Type B pancreatic cell (in vitro differentiated cells): Measurements from ENCODE around the gene ISY1. TPM values are rescaled to one million over a fixed set of nuclear protein-coding genes. Genes with fewer than 3 reads are reported as not detected.
A peak's percentile ranks its signal among the peaks of the same experiment; 100 is the strongest.
"Not testable (repeated sequence)": the region's sequence is repeated elsewhere in the genome, so short reads cannot be mapped to it uniquely, and the experiment has no call there.

Experiments used
- DNase-seq: peaks from one replicate; pipeline ENCODE4 v3.0.0; 2021; ENCODE audit warnings: mixed read lengths; ENCODE audit not compliant: unreplicated experiment; ENCODE audit errors: extremely low spot score
- H3K27ac Mint-ChIP-seq: 2 replicates; pipeline ENCODE4 v1.8.0; 2021; ENCODE audit warnings: mild to moderate bottlenecking, mixed read lengths
- H3K27me3 Mint-ChIP-seq: 2 replicates; pipeline ENCODE4 v1.8.0; 2021; ENCODE audit warnings: mixed read lengths
- H3K36me3 Mint-ChIP-seq: 2 replicates; pipeline ENCODE4 v1.8.0; 2021; ENCODE audit warnings: mixed read lengths
- H3K4me1 Mint-ChIP-seq: one replicate; pipeline ENCODE4 v1.8.0; 2021; ENCODE audit warnings: mixed read lengths; ENCODE audit not compliant: unreplicated experiment
- H3K4me3 Mint-ChIP-seq: 2 replicates; pipeline ENCODE4 v1.8.0; 2021; ENCODE audit warnings: mild to moderate bottlenecking, mixed read lengths
- H3K9me3 Mint-ChIP-seq: 2 replicates; pipeline ENCODE4 v1.8.0; 2021; ENCODE audit warnings: mixed read lengths
- total RNA-seq: library from RNA; stranded (reverse); gene quantifications from 2 replicates; pipeline ENCODE4 v1.2.1, GENCODE V29; 2021; ENCODE audit warnings: low replicate concordance
- TF ChIP-seq, protein P1 (sequence below): fragments of 200-600 bp; sonication (generic); conservative IDR thresholded peaks from 2 replicates; pipeline ENCODE4 v1.5.0; 2021; ENCODE audit warnings: antibody characterized with exemption, mild to moderate bottlenecking

The ISY1 gene
- total RNA-seq, 1 donor from 2014 or later, result 33.2 TPM

GRCh38 chr3:129197321-129197720, 36.5 kb upstream of the ISY1 start:
- H3K4me3 Mint-ChIP-seq, result no peak overlapping the region
- H3K36me3 Mint-ChIP-seq, result no peaks in the 10 kb centered on the region
- H3K9me3 Mint-ChIP-seq, result no peaks in the 10 kb centered on the region
- H3K4me1 Mint-ChIP-seq, result peaks cover 5% of the 10 kb centered on the region
- peak overlapping the region; percentile 68 for H3K27ac Mint-ChIP-seq
- TF ChIP-seq, protein P1, sequence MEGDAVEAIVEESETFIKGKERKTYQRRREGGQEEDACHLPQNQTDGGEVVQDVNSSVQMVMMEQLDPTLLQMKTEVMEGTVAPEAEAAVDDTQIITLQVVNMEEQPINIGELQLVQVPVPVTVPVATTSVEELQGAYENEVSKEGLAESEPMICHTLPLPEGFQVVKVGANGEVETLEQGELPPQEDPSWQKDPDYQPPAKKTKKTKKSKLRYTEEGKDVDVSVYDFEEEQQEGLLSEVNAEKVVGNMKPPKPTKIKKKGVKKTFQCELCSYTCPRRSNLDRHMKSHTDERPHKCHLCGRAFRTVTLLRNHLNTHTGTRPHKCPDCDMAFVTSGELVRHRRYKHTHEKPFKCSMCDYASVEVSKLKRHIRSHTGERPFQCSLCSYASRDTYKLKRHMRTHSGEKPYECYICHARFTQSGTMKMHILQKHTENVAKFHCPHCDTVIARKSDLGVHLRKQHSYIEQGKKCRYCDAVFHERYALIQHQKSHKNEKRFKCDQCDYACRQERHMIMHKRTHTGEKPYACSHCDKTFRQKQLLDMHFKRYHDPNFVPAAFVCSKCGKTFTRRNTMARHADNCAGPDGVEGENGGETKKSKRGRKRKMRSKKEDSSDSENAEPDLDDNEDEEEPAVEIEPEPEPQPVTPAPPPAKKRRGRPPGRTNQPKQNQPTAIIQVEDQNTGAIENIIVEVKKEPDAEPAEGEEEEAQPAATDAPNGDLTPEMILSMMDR, result no peak
- DNase-seq, result no peak
- H3K27me3 Mint-ChIP-seq, result no peaks in the 10 kb centered on the region

- TF ChIP-seq, protein P1, result no peak
- peak overlapping the region; percentile 68 for H3K27ac Mint-ChIP-seq
Measured at GRCh38 chr3:129196601-129197000, 35.7 kb upstream of the ISY1 start.

GRCh38 chr3:129195731-129196256, 34.9 kb upstream of the ISY1 start:
- Mint-ChIP-seq H3K27ac (no peak overlapping the region), H3K36me3 (no peaks in the 10 kb centered on the region), H3K27me3 (no peaks in the 10 kb centered on the region), H3K4me3 (no peak overlapping the region), H3K4me1 (peaks cover 5% of the 10 kb centered on the region), H3K9me3 (no peaks in the 10 kb centered on the region)
- TF ChIP-seq, protein P1, result no peak
- DNase-seq, result no peak

More at GRCh38 chr3:129196601-129197000, 35.7 kb upstream of the ISY1 start:
- H3K36me3 Mint-ChIP-seq, result no peaks in the 10 kb centered on the region
- H3K27me3 Mint-ChIP-seq, result no peaks in the 10 kb centered on the region
- no peaks in the 10 kb centered on the region for H3K9me3 Mint-ChIP-seq
- DNase-seq, result no peak
- H3K4me3 Mint-ChIP-seq, result no peak overlapping the region
- H3K4me1 Mint-ChIP-seq, result peaks cover 5% of the 10 kb centered on the region

DNA sequence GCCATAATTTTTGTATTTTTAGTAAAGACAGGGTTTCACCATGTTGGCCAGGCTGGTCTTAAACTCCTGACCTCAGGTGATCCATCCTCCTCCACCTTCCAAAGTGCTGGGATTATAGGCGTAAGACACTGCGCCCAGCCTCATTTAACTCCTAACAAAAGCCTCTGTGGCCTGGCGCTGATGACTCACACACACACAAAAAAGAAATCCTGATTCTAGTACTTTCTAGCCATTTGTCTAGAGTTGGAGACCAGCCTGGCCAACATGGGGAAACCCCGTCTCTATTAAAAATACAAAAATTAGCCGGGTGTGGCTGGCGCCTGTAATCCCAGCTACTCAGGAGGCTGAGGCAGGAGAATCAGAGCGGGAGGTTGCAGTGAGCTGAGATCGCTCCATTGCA, 28.9 kb upstream of the ISY1 start:
- DNase-seq, H3K9me3 Mint-ChIP-seq, H3K27ac Mint-ChIP-seq, H3K4me3 Mint-ChIP-seq, H3K27me3 Mint-ChIP-seq, H3K36me3 Mint-ChIP-seq, H3K4me1 Mint-ChIP-seq: not testable (repeated sequence)

DNA sequence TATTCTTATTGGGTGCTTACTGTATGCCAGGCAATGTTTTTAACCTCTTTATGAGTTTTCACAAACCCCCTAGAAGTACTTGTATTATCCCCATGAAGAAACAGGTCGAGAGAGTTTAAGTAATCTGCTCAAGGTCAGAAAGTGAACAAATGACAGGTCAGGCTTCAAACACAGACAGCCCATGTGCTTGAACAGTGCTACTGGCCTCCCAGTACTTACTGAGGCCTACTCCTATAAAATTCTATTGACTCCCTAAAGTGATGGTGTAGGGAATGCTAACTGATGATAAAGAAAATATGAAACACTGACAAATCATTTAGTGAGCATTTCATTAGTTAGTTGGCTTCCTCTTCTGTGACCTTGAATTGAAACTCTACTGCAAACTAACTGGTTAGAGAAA, 27.0 kb upstream of the ISY1 start:
- DNase-seq, result no peak
- TF ChIP-seq, protein P1, result no peak
- H3K4me3 Mint-ChIP-seq, result no peak overlapping the region
- H3K4me1 Mint-ChIP-seq, result peaks cover 4% of the 10 kb centered on the region
- no peaks in the 10 kb centered on the region for H3K36me3 Mint-ChIP-seq
- no peaks in the 10 kb centered on the region for H3K9me3 Mint-ChIP-seq
- H3K27ac Mint-ChIP-seq, result no peak overlapping the region
- H3K27me3 Mint-ChIP-seq, result no peaks in the 10 kb centered on the region

- H3K4me3 Mint-ChIP-seq, result peak overlapping the region; percentile 67
- H3K27ac Mint-ChIP-seq, result peak overlapping the region; percentile 68
- TF ChIP-seq, protein P1, result no peak
- no peak for DNase-seq
- no peaks in the 10 kb centered on the region for H3K9me3 Mint-ChIP-seq
- peaks cover 8% of the 10 kb centered on the region for H3K4me1 Mint-ChIP-seq
- peaks cover 10% of the 10 kb centered on the region for H3K36me3 Mint-ChIP-seq
- H3K27me3 Mint-ChIP-seq, result no peaks in the 10 kb centered on the region
Measured at GRCh38 chr3:129185783-129186182, 24.9 kb upstream of the ISY1 start.

- not testable (repeated sequence) for H3K9me3 Mint-ChIP-seq, H3K27me3 Mint-ChIP-seq, DNase-seq
- peaks cover 10% of the 10 kb centered on the region for H3K36me3 Mint-ChIP-seq
- H3K4me1 Mint-ChIP-seq, result peaks cover 15% of the 10 kb centered on the region
- H3K4me3 Mint-ChIP-seq, result peak overlapping the region; percentile 95
- H3K27ac Mint-ChIP-seq, result peak overlapping the region; percentile 96
Measured at GRCh38 chr3:129184784-129185542, 24.1 kb upstream of the ISY1 start.
